GM23338 (cell line): Measurements from ENCODE around the gene SLCO3A1. TPM values are rescaled to one million over a fixed set of nuclear protein-coding genes. Genes with fewer than 3 reads are reported as not detected.

ENCODE experiments used
- ATAC-seq: fragments of 200-7000 bp; cut with Tn5 transposase; 3 replicates; pipeline ENCODE4 v1.9.1; 2020
- DNase-seq: peaks from one replicate; pipeline ENCODE4 v3.0.0-alpha.2; 2015; ENCODE audit warnings: low spot score
- H2AFZ ChIP-seq: fragments of 200-600 bp; sonication (generic); 2 replicates; pipeline ENCODE4 v1.8.0; 2016; ENCODE audit warnings: antibody characterized with exemption, mild to moderate bottlenecking, moderate library complexity
- H3F3A ChIP-seq: fragments of 200-600 bp; sonication (generic); replicated peaks from 2 replicates; pipeline ENCODE4 v1.8.0; 2017; ENCODE audit warnings: antibody characterized with exemption, mixed run types, low read depth
- H3K27ac ChIP-seq: fragments of 200-600 bp; sonication (generic); 2 replicates; pipeline ENCODE4 v1.6.1; 2016; ENCODE audit warnings: low read depth
- H3K27me3 ChIP-seq: fragments of 200-600 bp; sonication (generic); 2 replicates; pipeline ENCODE4 v1.8.0; 2016; ENCODE audit warnings: mild to moderate bottlenecking, mixed run types, moderate library complexity; ENCODE audit not compliant: insufficient read depth
- H3K36me3 ChIP-seq: fragments of 200-600 bp; sonication (generic); 2 replicates; pipeline ENCODE4 v1.8.0; 2016; ENCODE audit warnings: mild to moderate bottlenecking; ENCODE audit not compliant: insufficient read depth
- H3K4me1 ChIP-seq: fragments of 200-600 bp; sonication (generic); 2 replicates; pipeline ENCODE4 v1.8.0; 2016; ENCODE audit warnings: mild to moderate bottlenecking, moderate library complexity; ENCODE audit not compliant: insufficient read depth
- H3K4me2 ChIP-seq: fragments of 200-600 bp; sonication (generic); 2 replicates; pipeline ENCODE4 v1.7.1; 2017; ENCODE audit warnings: mixed run types
- H3K4me3 ChIP-seq: fragments of 200-600 bp; sonication (generic); 2 replicates; pipeline ENCODE4 v1.6.1; 2016; ENCODE audit warnings: mixed run types
- H3K79me2 ChIP-seq: fragments of 200-600 bp; sonication (generic); replicated peaks from 2 replicates; pipeline ENCODE4 v1.8.0; 2017; ENCODE audit warnings: mild to moderate bottlenecking; ENCODE audit not compliant: insufficient read depth
- H3K9me2 ChIP-seq: fragments of 200-600 bp; sonication (generic); 2 replicates; pipeline ENCODE4 v1.8.0; 2017; ENCODE audit not compliant: insufficient read depth
- H4K20me1 ChIP-seq: fragments of 200-600 bp; sonication (generic); replicated peaks from 2 replicates; pipeline ENCODE4 v1.8.0; 2017; ENCODE audit warnings: mild to moderate bottlenecking; ENCODE audit not compliant: insufficient read depth
- H3K27ac Mint-ChIP-seq: 2 replicates; pipeline ENCODE4 v1.8.0; 2020; ENCODE audit warnings: inconsistent platforms, mild to moderate bottlenecking, moderate library complexity, mixed read lengths
- H3K27me3 Mint-ChIP-seq: 3 replicates; pipeline ENCODE4 v1.8.0; 2022; ENCODE audit warnings: low read depth, mild to moderate bottlenecking, moderate library complexity, mixed read lengths, inconsistent platforms; ENCODE audit not compliant: insufficient read depth, poor library complexity
- H3K36me3 Mint-ChIP-seq: 3 replicates; pipeline ENCODE4 v1.8.0; 2021; ENCODE audit warnings: low read depth, mild to moderate bottlenecking, inconsistent platforms, moderate library complexity, mixed read lengths
- H3K4me1 Mint-ChIP-seq: 3 replicates; pipeline ENCODE4 v1.8.0; 2020; ENCODE audit warnings: mild to moderate bottlenecking, inconsistent platforms, mixed read lengths
- H3K4me3 Mint-ChIP-seq: 3 replicates; pipeline ENCODE4 v1.8.0; 2021; ENCODE audit warnings: moderate library complexity, mild to moderate bottlenecking, inconsistent platforms, mixed read lengths
- H3K9me3 Mint-ChIP-seq: 3 replicates; pipeline ENCODE4 v1.8.0; 2020; ENCODE audit warnings: moderate library complexity, mild to moderate bottlenecking, inconsistent platforms, mixed read lengths
- CREB1 ChIP-seq: fragments of 250-450 bp; sonication (Bioruptor Pico); IDR thresholded peaks from 2 replicates; pipeline ENCODE4 v1.5.0; 2020; ENCODE audit warnings: low read depth, mild to moderate bottlenecking, moderate library complexity
- CTCF ChIP-seq, 2 experiments: fragments of 200-600 bp in 1 of 2; sonication (generic) in 1 of 2; conservative IDR thresholded peaks; 2 replicates each; pipeline versions ENCODE4 v1.5.1 to v1.6.1; 2016 to 2017; ENCODE audit warnings: antibody characterized with exemption in 2 of 2, low read depth in 2 of 2, mild to moderate bottlenecking in 2 of 2, moderate library complexity in 1 of 2
- ETS1 ChIP-seq: IDR thresholded peaks from 2 replicates; pipeline ENCODE4 v1.6.1; 2016; ENCODE audit warnings: antibody characterized with exemption
- EZH2 ChIP-seq: fragments of 200-600 bp; sonication (generic); IDR thresholded peaks from one replicate; pipeline ENCODE4 v1.8.0; 2017; ENCODE audit warnings: antibody characterized with exemption, mild to moderate bottlenecking, low read depth; ENCODE audit not compliant: unreplicated experiment
- EZH2phosphoT487 ChIP-seq: fragments of 200-600 bp; sonication (generic); IDR thresholded peaks from one replicate; pipeline ENCODE4 v1.8.1; 2018; ENCODE audit warnings: antibody characterized with exemption; ENCODE audit not compliant: unreplicated experiment
- JUNB ChIP-seq: IDR thresholded peaks from one replicate; pipeline ENCODE4 v1.6.1; 2016; ENCODE audit warnings: antibody characterized with exemption; ENCODE audit not compliant: unreplicated experiment
- NANOG ChIP-seq: IDR thresholded peaks from 2 replicates; pipeline ENCODE4 v1.6.1; 2016; ENCODE audit warnings: antibody characterized with exemption, borderline replicate concordance
- POLR2AphosphoS5 ChIP-seq: IDR thresholded peaks from 2 replicates; pipeline ENCODE4 v1.6.1; 2016; ENCODE audit warnings: antibody characterized with exemption, low read depth
- REST ChIP-seq: IDR thresholded peaks from one replicate; pipeline ENCODE4 v1.6.1; 2018; ENCODE audit warnings: antibody characterized with exemption; ENCODE audit not compliant: unreplicated experiment
- STAT1 ChIP-seq: IDR thresholded peaks from one replicate; pipeline ENCODE4 v1.6.1; 2016; ENCODE audit warnings: antibody characterized with exemption; ENCODE audit not compliant: unreplicated experiment
- ZNF114 ChIP-seq: fragments of 250-450 bp; sonication (Bioruptor Pico); IDR thresholded peaks from 2 replicates; pipeline ENCODE4 v1.5.0; 2020; ENCODE audit warnings: mild to moderate bottlenecking, moderate library complexity
- ZNF331 ChIP-seq: fragments of 250-450 bp; sonication (Bioruptor Pico); IDR thresholded peaks from 2 replicates; pipeline ENCODE4 v1.5.0; 2020; ENCODE audit warnings: low read depth, mild to moderate bottlenecking, moderate library complexity
- polyA plus RNA-seq: library from polyadenylated mRNA; unstranded; fragments of >200 nt; fragmentation: Nextera tagmentation; extraction: Ambion mirVana; gene quantifications from 2 replicates; pipeline ENCODE4 v1.2.1, GENCODE V29; 2016
- total RNA-seq: library from RNA; depleted of rRNA; stranded (reverse); fragments of >200 nt; shearing (Covaris generic); gene quantifications from 2 replicates; pipeline ENCODE4 v1.2.3, GENCODE V29; 2014

The SLCO3A1 gene
- total and polyA plus RNA-seq, 2 experiments from 2014 or later, result 7.3 to 9.4 TPM

- DNase-seq, result no peak
- TF ChIP-seq NANOG (no peak), POLR2AphosphoS5 (no peak), STAT1 (no peak), JUNB (no peak), ZNF331 (CRISPR knock-in tag) (no peak), EZH2 (no peak)
- no peaks in the 10 kb centered on the region for H3K79me2 ChIP-seq
Measured at GRCh38 chr15:91813924-91814323, 39.6 kb upstream of the SLCO3A1 start.

DNA sequence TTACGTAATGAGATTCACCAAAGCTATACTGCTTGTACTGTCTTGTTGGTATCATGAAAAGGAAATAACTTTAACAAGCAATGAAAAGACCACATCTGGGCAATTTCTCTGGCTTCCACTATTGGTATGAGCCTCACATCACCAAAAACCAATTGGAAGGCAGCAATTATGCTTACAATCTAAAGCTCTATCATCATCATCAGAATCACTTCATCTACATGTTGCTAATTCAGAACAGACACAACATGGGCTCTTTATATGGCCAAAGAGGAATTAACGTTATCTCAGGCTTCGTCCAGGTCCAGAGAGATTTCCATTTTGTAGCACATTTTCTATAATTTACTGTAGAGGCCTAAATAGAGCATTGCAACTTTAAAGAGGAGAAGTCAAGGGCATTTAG lies 36.6 kb upstream of the SLCO3A1 start:
- peaks cover 4% of the 10 kb centered on the region for H3K27me3 Mint-ChIP-seq
- TF ChIP-seq EZH2phosphoT487, result no peak
- TF ChIP-seq EZH2, result no peak
- no peak for TF ChIP-seq ZNF114 (CRISPR knock-in tag)
- no peak for TF ChIP-seq ZNF331 (CRISPR knock-in tag)
- no peak for TF ChIP-seq POLR2AphosphoS5
- no peak for TF ChIP-seq STAT1
- Histone ChIP-seq H3K36me3 (0 out of 2 replicates have a peak, but pooled peaks cover 3% of the 10 kb centered on the region), H3K4me1 (no peaks in the 10 kb centered on the region), H3K27ac (no peak overlapping the region), H2AFZ (no peak overlapping the region), H3K9me2 (peaks cover 7% of the 10 kb centered on the region; the same call in 1 of the 2 replicates), H3K79me2 (no peaks in the 10 kb centered on the region), H3K4me3 (no peak overlapping the region), H3K27me3 (no peaks in the 10 kb centered on the region), H3K4me2 (no peak overlapping the region), H3F3A (no peaks in the 10 kb centered on the region), H4K20me1 (no peaks in the 10 kb centered on the region)
- no peak overlapping the region for H3K4me3 Mint-ChIP-seq
- H3K9me3 Mint-ChIP-seq, result peaks cover 17% of the 10 kb centered on the region
- peaks cover 3% of the 10 kb centered on the region; the same call in 1 of the 3 replicates for H3K36me3 Mint-ChIP-seq
- H3K4me1 Mint-ChIP-seq, result no peaks in the 10 kb centered on the region
- DNase-seq (no peak), ATAC-seq (no peak)
- H3K27ac Mint-ChIP-seq, result no peak overlapping the region

More at GRCh38 chr15:91813924-91814323, 39.6 kb upstream of the SLCO3A1 start:
- no peaks in the 10 kb centered on the region for H3K4me1 Mint-ChIP-seq
- no peak overlapping the region for H3K27ac Mint-ChIP-seq
- H3K4me3 Mint-ChIP-seq, result no peak overlapping the region
- H4K20me1 ChIP-seq, result no peaks in the 10 kb centered on the region
- H3K9me2 ChIP-seq, result peaks cover 7% of the 10 kb centered on the region; the same call in 1 of the 2 replicates
- no peak overlapping the region for H3K4me3 ChIP-seq
- H3K27me3 Mint-ChIP-seq, result no peaks in the 10 kb centered on the region
- ATAC-seq, result no peak
- no peak overlapping the region for H3K4me2 ChIP-seq
- no peak overlapping the region for H3K27ac ChIP-seq
- H3F3A ChIP-seq, result no peaks in the 10 kb centered on the region
- 0 out of 2 replicates have a peak, but pooled peaks cover 3% of the 10 kb centered on the region for H3K36me3 ChIP-seq
- no peaks in the 10 kb centered on the region for H3K4me1 ChIP-seq
- H2AFZ ChIP-seq, result no peak overlapping the region
- peaks cover 3% of the 10 kb centered on the region; the same call in 1 of the 3 replicates for H3K36me3 Mint-ChIP-seq
- H3K9me3 Mint-ChIP-seq, result peaks cover 17% of the 10 kb centered on the region
- H3K27me3 ChIP-seq, result no peaks in the 10 kb centered on the region

GRCh38 chr15:91821458-91821857 lies 32.0 kb upstream of the SLCO3A1 start:
- Histone ChIP-seq H4K20me1 (no peaks in the 10 kb centered on the region), H3K9me2 (0 out of 2 replicates have a peak, but pooled peaks cover 5% of the 10 kb centered on the region), H3K36me3 (no peaks in the 10 kb centered on the region), H2AFZ (0 out of 2 replicates have a peak overlapping the region, but pooled peaks have one; percentile 47), H3K4me2 (no peak overlapping the region), H3K27ac (no peak overlapping the region), H3K27me3 (no peaks in the 10 kb centered on the region), H3F3A (no peaks in the 10 kb centered on the region), H3K4me3 (no peak overlapping the region), H3K79me2 (no peaks in the 10 kb centered on the region), H3K4me1 (peaks cover 12% of the 10 kb centered on the region)
- TF ChIP-seq NANOG (no peak), REST (no peak), CREB1 (CRISPR knock-in tag) (no peak), POLR2AphosphoS5 (no peak), JUNB (no peak), ETS1 (no peak), STAT1 (no peak), CTCF (conservative IDR thresholded peaks at IDR 0.05; ENCODE audit: low read depth in 2 of 2) (no peak), ZNF331 (CRISPR knock-in tag) (no peak)
- DNase-seq (no peak), ATAC-seq (no peak)
- Mint-ChIP-seq H3K27me3 (peaks cover 4% of the 10 kb centered on the region), H3K27ac (no peak overlapping the region), H3K9me3 (no peaks in the 10 kb centered on the region), H3K36me3 (no peaks in the 10 kb centered on the region), H3K4me3 (no peak overlapping the region), H3K4me1 (peaks cover 13% of the 10 kb centered on the region)
